LNCAP (cell line): ENCODE data around the gene AP2M1.

ENCODE experiments used
- CTCF ChIP-seq: fragments of 450-650 bp; IDR thresholded peaks from 2 replicates; pipeline ENCODE4 v1.5.1; 2017; ENCODE audit warnings: mild to moderate bottlenecking

AP2M1 gene

GRCh38 chr3:184177767-184178306 is 3.2 kb downstream of the AP2M1 start:
- TF ChIP-seq CTCF = no peak

- TF ChIP-seq CTCF = no peak
These were observed 4.0 kb downstream of the AP2M1 start for GRCh38 chr3:184178521-184179138.

GRCh38 chr3:184180165-184180564 is 5.5 kb downstream of the AP2M1 start:
- no peak for TF ChIP-seq CTCF

- TF ChIP-seq CTCF = no peak
These were observed 6.9 kb downstream of the AP2M1 start for GRCh38 chr3:184181596-184181995.

GRCh38 chr3:184183679-184184078 is 9.0 kb downstream of the AP2M1 start:
- no peak for TF ChIP-seq CTCF

- TF ChIP-seq CTCF = no peak
These were observed 10.0 kb downstream of the AP2M1 start for GRCh38 chr3:184184546-184185230.

GRCh38 chr3:184185461-184186183 is 11.0 kb downstream of the AP2M1 start:
- no peak for TF ChIP-seq CTCF
